ENCODE measurements around the gene LPCAT2.

- TF ChIP-seq CTCF (IDR thresholded peaks at IDR 0.05) (no peak), REST (IDR thresholded peaks at IDR 0.05; ENCODE audit: insufficient read depth in 1 of 2, low read depth in 2 of 2, low read length in 1 of 2) (no peak), POLR2AphosphoS5 (IDR thresholded peaks at IDR 0.05; ENCODE audit: low read depth, low read length) (no peak), TCF7L2 (IDR thresholded peaks at IDR 0.05; ENCODE audit: low read depth, low read length) (no peak), SIN3A (IDR thresholded peaks at IDR 0.05; ENCODE audit: borderline replicate concordance, insufficient read depth, low read depth, low read length) (no peak)
These were observed 476 bp upstream of the LPCAT2 start for GRCh38 chr16:55508271-55508921.

All from Panc1 (cell line).